ENCODE results near the gene ENC1. TPM values are rescaled to one million over a fixed set of nuclear protein-coding genes. Genes with fewer than 3 reads are reported as not detected.

The ENC1 gene
- polyA plus RNA-seq, 3 donors = 6.9 to 9.9 (median 9.6) TPM

DNA sequence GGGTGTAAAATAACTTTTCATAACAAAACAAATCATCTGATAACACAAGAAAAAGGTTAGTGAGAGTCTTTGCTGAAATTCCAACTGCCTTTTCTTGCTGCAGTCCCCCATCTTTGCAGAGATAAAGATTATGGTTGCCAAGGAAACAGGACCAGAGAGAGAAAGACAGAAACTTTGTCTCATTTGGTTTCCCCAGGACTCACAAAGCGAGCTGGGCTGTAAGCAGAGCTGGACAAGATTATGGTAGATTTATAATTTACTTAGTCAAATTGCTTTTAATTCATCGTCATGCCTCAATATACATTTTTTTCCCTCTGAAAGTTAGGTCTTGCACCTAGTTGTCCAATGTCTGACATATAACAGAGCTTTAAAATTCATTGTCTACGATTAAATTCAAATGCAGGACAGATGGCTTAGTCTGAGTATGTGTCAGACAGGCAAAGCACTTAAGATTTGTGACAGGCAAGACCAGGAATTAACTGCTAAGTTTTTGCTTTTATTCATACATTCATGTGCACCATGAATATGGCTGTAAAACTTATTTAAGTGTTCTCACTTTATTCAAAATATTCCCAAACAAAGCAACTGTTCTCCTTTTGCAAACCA is 17.4 kb downstream of the ENC1 start:
- Mint-ChIP-seq H3K27me3 (ENCODE audit: low read depth in 3 of 3) (peaks cover 0 to 3% (median 0%) of the 10 kb centered on the region in 3 donors), H3K4me3 (no peak overlapping the region), H3K36me3 (peaks cover 10 to 13% of the 10 kb centered on the region in 2 donors), H3K27ac (no peak overlapping the region), H3K4me1 (peaks cover 5% of the 10 kb centered on the region), H3K9me3 (peaks cover 0 to 3% (median 0%) of the 10 kb centered on the region in 7 donors)
- no peak overlapping the region for H3K9ac ChIP-seq (ENCODE audit: insufficient read depth, low read length, poor library complexity, severe bottlenecking)
- TF ChIP-seq, protein P1, sequence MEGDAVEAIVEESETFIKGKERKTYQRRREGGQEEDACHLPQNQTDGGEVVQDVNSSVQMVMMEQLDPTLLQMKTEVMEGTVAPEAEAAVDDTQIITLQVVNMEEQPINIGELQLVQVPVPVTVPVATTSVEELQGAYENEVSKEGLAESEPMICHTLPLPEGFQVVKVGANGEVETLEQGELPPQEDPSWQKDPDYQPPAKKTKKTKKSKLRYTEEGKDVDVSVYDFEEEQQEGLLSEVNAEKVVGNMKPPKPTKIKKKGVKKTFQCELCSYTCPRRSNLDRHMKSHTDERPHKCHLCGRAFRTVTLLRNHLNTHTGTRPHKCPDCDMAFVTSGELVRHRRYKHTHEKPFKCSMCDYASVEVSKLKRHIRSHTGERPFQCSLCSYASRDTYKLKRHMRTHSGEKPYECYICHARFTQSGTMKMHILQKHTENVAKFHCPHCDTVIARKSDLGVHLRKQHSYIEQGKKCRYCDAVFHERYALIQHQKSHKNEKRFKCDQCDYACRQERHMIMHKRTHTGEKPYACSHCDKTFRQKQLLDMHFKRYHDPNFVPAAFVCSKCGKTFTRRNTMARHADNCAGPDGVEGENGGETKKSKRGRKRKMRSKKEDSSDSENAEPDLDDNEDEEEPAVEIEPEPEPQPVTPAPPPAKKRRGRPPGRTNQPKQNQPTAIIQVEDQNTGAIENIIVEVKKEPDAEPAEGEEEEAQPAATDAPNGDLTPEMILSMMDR (IDR thresholded peaks at IDR 0.05) = no peak
- H3K9me3 ChIP-seq (replicated peaks in 1 of 2; ENCODE audit: control insufficient read depth in 1 of 2, insufficient read depth in 1 of 2, low read length in 2 of 2) = no peaks in the 10 kb centered on the region
- H3K27me3 ChIP-seq (ENCODE audit: control insufficient read depth in 2 of 2, insufficient read depth in 2 of 2, low read length in 2 of 2) = no peaks in the 10 kb centered on the region
- no peaks in the 10 kb centered on the region for H4K20me1 ChIP-seq (ENCODE audit: insufficient read depth, low read length)
- H3K79me2 ChIP-seq (ENCODE audit: insufficient read depth, low read length) = no peaks in the 10 kb centered on the region
- no peak overlapping the region for H3K4me2 ChIP-seq (replicated peaks; ENCODE audit: extremely low read depth, low read length, poor library complexity, severe bottlenecking)
- peaks cover 4 to 18% of the 10 kb centered on the region in 2 donors for H3K36me3 ChIP-seq (replicated peaks in 1 of 2; ENCODE audit: control insufficient read depth in 1 of 2, insufficient read depth in 2 of 2, low read length in 2 of 2)
- WGBS (ENCODE audit: insufficient coverage) = 100% methylated on average over 1 of the region's 3 CpGs
- no peak overlapping the region for H3K4me3 ChIP-seq (replicated peaks in 1 of 3; ENCODE audit: low read depth in 2 of 3, low read length in 3 of 3)
- H3K4me1 ChIP-seq (ENCODE audit: control insufficient read depth in 1 of 2, insufficient read depth in 2 of 2, low read length in 2 of 2) = no peaks in the 10 kb centered on the region
- H3K27ac ChIP-seq (ENCODE audit: low read depth in 1 of 2, low read length in 2 of 2) = no peak overlapping the region
- intact Hi-C loops (cut with micrococcal nuclease) = no loop called here
- no peak overlapping the region for H2AFZ ChIP-seq (ENCODE audit: insufficient read depth, low read depth, low read length, poor library complexity, severe bottlenecking)
- no peak for DNase-seq

DNA sequence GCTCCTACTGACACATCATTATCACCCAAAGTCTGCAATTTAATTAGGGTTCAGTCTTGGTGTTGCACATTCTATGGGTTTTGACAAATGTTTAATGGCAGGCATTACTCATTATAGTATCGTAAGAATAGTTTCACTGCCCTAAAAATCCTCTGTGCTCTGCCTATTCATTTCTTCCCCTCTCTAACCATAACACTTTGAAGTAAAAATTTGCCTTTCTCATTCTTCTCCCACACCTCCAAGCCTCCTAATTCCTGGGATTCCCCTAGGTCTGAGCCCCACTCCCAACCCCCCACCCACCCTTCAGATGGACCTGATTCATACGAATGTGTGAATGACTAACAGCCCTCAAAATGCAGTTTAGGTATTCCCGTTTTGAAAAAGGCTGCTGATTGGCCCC is 18.4 kb downstream of the ENC1 start:
- no peak for DNase-seq
- Histone ChIP-seq H2AFZ (ENCODE audit: insufficient read depth, low read depth, low read length, poor library complexity, severe bottlenecking) (no peak overlapping the region), H3K27ac (ENCODE audit: low read depth in 1 of 2, low read length in 2 of 2) (no peak overlapping the region), H3K9ac (ENCODE audit: insufficient read depth, low read length, poor library complexity, severe bottlenecking) (no peak overlapping the region), H3K4me2 (replicated peaks; ENCODE audit: extremely low read depth, low read length, poor library complexity, severe bottlenecking) (no peak overlapping the region), H3K4me3 (replicated peaks in 1 of 3; ENCODE audit: low read depth in 2 of 3, low read length in 3 of 3) (no peak overlapping the region), H3K9me3 (replicated peaks in 1 of 2; ENCODE audit: control insufficient read depth in 1 of 2, insufficient read depth in 1 of 2, low read length in 2 of 2) (no peaks in the 10 kb centered on the region), H3K79me2 (ENCODE audit: insufficient read depth, low read length) (no peaks in the 10 kb centered on the region), H3K4me1 (ENCODE audit: control insufficient read depth in 1 of 2, insufficient read depth in 2 of 2, low read length in 2 of 2) (no peaks in the 10 kb centered on the region), H3K27me3 (ENCODE audit: control insufficient read depth in 2 of 2, insufficient read depth in 2 of 2, low read length in 2 of 2) (no peaks in the 10 kb centered on the region), H3K36me3 (replicated peaks in 1 of 2; ENCODE audit: control insufficient read depth in 1 of 2, insufficient read depth in 2 of 2, low read length in 2 of 2) (peaks cover 0 to 8% of the 10 kb centered on the region in 2 donors), H4K20me1 (ENCODE audit: insufficient read depth, low read length) (no peaks in the 10 kb centered on the region)
- intact Hi-C loops (cut with micrococcal nuclease) = no loop called here
- H3K9me3 Mint-ChIP-seq = peaks cover 0 to 3% (median 0%) of the 10 kb centered on the region in 7 donors
- peak overlapping the region in 1 of 7 donors; percentile 17 for H3K27ac Mint-ChIP-seq
- no peak overlapping the region for H3K4me3 Mint-ChIP-seq
- H3K27me3 Mint-ChIP-seq (ENCODE audit: low read depth in 3 of 3) = peaks cover 0 to 3% (median 0%) of the 10 kb centered on the region in 3 donors
- TF ChIP-seq, protein P1 (IDR thresholded peaks at IDR 0.05) = no peak
- H3K36me3 Mint-ChIP-seq = peaks cover under 1 to 3% of the 10 kb centered on the region in 2 donors
- H3K4me1 Mint-ChIP-seq = peaks cover 5% of the 10 kb centered on the region
- WGBS (ENCODE audit: insufficient coverage) = 100% methylated on average over 2 of the region's 3 CpGs
